Smooth muscle cell (in vitro differentiated cells): ENCODE measurements around the gene ADARB2. TPM values are rescaled to one million over a fixed set of nuclear protein-coding genes. Genes with fewer than 3 reads are reported as not detected.

Source experiments
- DNase-seq: peaks from one replicate; lab custom pipeline; 2025; ENCODE audit not compliant: unreplicated experiment; lab: John Stamatoyannopoulos, UW
- H2AFZ ChIP-seq: fragments of 200-600 bp; sonication (generic); 2 replicates; pipeline ENCODE4 v1.6.0; 2016; ENCODE audit warnings: antibody characterized with exemption, low read depth, mild to moderate bottlenecking
- H3F3A ChIP-seq: fragments of 200-600 bp; sonication (generic); 2 replicates; pipeline ENCODE4 v1.6.0; 2017; ENCODE audit warnings: antibody characterized with exemption, low read depth
- H3K27ac ChIP-seq: fragments of 200-600 bp; sonication (generic); 2 replicates; pipeline ENCODE4 v1.5.1; 2016; ENCODE audit warnings: low read depth, mild to moderate bottlenecking
- H3K27me3 ChIP-seq: fragments of 200-600 bp; sonication (generic); 2 replicates; pipeline ENCODE4 v1.6.1; 2016; ENCODE audit warnings: low read depth, mild to moderate bottlenecking
- H3K36me3 ChIP-seq: fragments of 200-600 bp; sonication (generic); 2 replicates; pipeline ENCODE4 v1.5.1; 2016; ENCODE audit warnings: low read depth
- H3K4me1 ChIP-seq: fragments of 200-600 bp; sonication (generic); 2 replicates; pipeline ENCODE4 v1.5.1; 2016; ENCODE audit warnings: low read depth
- H3K4me2 ChIP-seq: fragments of 200-600 bp; sonication (generic); 2 replicates; pipeline ENCODE4 v1.6.0; 2016; ENCODE audit warnings: mild to moderate bottlenecking
- H3K4me3 ChIP-seq: fragments of 200-600 bp; sonication (generic); 2 replicates; pipeline ENCODE4 v1.5.1; 2016; ENCODE audit warnings: mild to moderate bottlenecking
- H3K79me2 ChIP-seq: fragments of 200-600 bp; sonication (generic); 2 replicates; pipeline ENCODE4 v1.6.0; 2016; ENCODE audit warnings: low read depth, mild to moderate bottlenecking
- H3K9ac ChIP-seq: fragments of 200-600 bp; sonication (generic); 2 replicates; pipeline ENCODE4 v1.6.0; 2016; ENCODE audit warnings: low read depth
- H3K9me3 ChIP-seq: fragments of 200-600 bp; sonication (generic); replicated peaks from 2 replicates; pipeline ENCODE4 v1.5.1; 2016; ENCODE audit warnings: low read depth
- H4K20me1 ChIP-seq: fragments of 200-600 bp; sonication (generic); 2 replicates; pipeline ENCODE4 v1.6.0; 2016; ENCODE audit warnings: low read depth
- WGBS: methylation state at CpG from one replicate; pipeline ENCODE4 v1.1.7; 2016; ENCODE audit warnings: low lambda C conversion rate; 5-methylcytosine and 5-hydroxymethylcytosine counted together
- polyA plus RNA-seq: library from polyadenylated mRNA; unstranded; fragments of >200 nt; fragmentation: Nextera tagmentation; extraction: Ambion mirVana; gene quantifications from 2 replicates; pipeline ENCODE4 v1.2.1, GENCODE V29; 2016
- total RNA-seq: library from RNA; depleted of rRNA; stranded (reverse); fragments of >200 nt; gene quantifications from 2 replicates; pipeline ENCODE4 v1.2.3, GENCODE V29; 2014
- TF ChIP-seq, protein P1 (sequence below): fragments of 200-600 bp; sonication (generic); IDR thresholded peaks from 2 replicates; pipeline ENCODE4 v1.5.1; 2017; ENCODE audit warnings: borderline replicate concordance, mild to moderate bottlenecking, antibody characterized with exemption; ENCODE audit not compliant: insufficient read depth, poor library complexity, severe bottlenecking

Gene ADARB2
- total and polyA plus RNA-seq, 2 experiments from 2014 or later, result 0.13 to 0.39 TPM

DNA sequence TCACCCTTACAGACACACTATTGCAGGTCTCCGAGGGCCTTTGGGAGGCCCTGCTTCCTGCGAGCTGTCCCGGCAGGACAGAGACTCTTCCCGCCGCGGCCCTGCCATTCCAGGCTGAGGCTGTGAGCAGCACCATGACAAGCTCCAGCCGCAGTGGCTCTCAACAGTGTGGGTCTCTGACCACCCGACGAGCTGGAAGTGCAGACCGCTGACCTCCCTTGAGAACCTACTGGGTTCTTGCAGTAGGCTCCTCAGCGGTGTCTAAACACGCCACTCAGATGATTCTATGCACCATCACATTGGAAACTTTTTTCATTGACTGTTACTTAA lies 377.7 kb downstream of the ADARB2 start:
- Histone ChIP-seq H3K27ac (no peak overlapping the region), H3K4me2 (no peak overlapping the region), H4K20me1 (no peaks in the 10 kb centered on the region), H2AFZ (no peak overlapping the region), H3K79me2 (no peaks in the 10 kb centered on the region), H3K4me3 (no peak overlapping the region), H3K9ac (no peak overlapping the region), H3K27me3 (peaks cover 5% of the 10 kb centered on the region), H3K4me1 (peaks cover 8% of the 10 kb centered on the region), H3F3A (no peaks in the 10 kb centered on the region), H3K36me3 (no peaks in the 10 kb centered on the region), H3K9me3 (no peaks in the 10 kb centered on the region)
- DNase-seq, result no peak
- TF ChIP-seq, protein P1, sequence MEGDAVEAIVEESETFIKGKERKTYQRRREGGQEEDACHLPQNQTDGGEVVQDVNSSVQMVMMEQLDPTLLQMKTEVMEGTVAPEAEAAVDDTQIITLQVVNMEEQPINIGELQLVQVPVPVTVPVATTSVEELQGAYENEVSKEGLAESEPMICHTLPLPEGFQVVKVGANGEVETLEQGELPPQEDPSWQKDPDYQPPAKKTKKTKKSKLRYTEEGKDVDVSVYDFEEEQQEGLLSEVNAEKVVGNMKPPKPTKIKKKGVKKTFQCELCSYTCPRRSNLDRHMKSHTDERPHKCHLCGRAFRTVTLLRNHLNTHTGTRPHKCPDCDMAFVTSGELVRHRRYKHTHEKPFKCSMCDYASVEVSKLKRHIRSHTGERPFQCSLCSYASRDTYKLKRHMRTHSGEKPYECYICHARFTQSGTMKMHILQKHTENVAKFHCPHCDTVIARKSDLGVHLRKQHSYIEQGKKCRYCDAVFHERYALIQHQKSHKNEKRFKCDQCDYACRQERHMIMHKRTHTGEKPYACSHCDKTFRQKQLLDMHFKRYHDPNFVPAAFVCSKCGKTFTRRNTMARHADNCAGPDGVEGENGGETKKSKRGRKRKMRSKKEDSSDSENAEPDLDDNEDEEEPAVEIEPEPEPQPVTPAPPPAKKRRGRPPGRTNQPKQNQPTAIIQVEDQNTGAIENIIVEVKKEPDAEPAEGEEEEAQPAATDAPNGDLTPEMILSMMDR, result no peak
- WGBS, result 86% methylated on average over 12 of the region's 12 CpGs

DNA sequence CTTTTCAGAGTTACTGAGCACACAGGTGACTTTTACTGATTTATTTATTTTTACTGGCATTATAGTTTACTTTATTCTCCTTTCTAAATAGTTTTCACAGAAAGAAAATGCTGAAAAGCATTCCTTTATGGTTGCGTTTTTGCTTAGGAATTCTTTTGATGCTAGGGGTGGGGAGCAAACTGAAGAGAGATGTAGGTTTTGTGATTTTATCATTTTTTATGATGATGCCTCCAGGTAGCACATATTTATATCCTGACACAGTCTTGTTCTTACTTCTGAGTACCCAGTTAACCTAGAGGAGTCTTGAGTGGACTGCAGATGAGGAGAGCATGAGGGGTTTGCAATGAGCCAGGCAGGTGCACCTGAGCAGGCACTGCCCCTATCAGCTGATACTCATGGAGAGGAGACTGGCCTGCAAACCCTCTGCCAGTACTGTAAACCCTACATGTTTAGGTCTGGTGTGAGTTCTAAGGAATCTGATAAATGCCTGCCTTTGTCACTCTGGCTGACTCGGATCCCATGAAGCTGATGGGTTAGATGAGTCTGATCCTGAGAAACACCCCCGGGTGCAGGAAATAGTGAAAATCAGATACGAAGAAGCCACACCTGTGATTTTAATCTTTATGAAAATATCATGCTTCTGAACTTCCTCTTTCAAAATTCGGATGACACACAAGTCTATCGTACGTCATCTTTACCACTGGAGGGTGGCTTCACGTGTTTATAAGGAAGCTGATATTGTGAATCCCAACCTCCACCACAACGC lies 378.3 kb downstream of the ADARB2 start:
- H2AFZ ChIP-seq, result no peak overlapping the region
- WGBS, result 80% methylated on average over 9 of the region's 9 CpGs
- peaks cover 5% of the 10 kb centered on the region for H3K27me3 ChIP-seq
- no peaks in the 10 kb centered on the region for H3K9me3 ChIP-seq
- H3K27ac ChIP-seq, result no peak overlapping the region
- TF ChIP-seq, protein P1, result no peak
- DNase-seq, result no peak
- no peaks in the 10 kb centered on the region for H3K79me2 ChIP-seq
- H3K9ac ChIP-seq, result no peak overlapping the region
- H3K4me1 ChIP-seq, result peaks cover 8% of the 10 kb centered on the region
- H3K36me3 ChIP-seq, result no peaks in the 10 kb centered on the region
- no peaks in the 10 kb centered on the region for H3F3A ChIP-seq
- no peaks in the 10 kb centered on the region for H4K20me1 ChIP-seq
- no peak overlapping the region for H3K4me3 ChIP-seq
- no peak overlapping the region for H3K4me2 ChIP-seq

DNA sequence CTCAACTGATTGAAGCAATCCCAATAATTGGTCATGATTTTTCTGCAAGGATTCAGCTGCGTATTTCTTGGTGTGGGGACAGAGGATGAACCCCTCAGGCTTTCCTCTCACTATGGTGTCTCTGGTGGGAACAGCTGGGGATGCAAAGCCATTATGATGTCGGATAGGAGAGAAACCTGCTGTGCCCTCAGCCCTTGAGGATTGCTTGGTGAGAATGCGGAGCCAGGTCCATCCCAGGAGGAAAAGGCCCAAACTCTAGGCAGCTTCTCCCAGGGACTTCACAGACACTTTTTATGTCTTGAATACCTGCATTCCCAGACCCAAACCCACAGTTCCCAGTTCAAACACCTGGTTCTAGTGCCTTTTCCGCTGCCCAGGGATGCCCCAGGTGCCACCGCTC lies 379.2 kb downstream of the ADARB2 start:
- Histone ChIP-seq H3K36me3 (no peaks in the 10 kb centered on the region), H3F3A (no peaks in the 10 kb centered on the region), H3K27me3 (peaks cover 5% of the 10 kb centered on the region), H3K27ac (no peak overlapping the region), H3K79me2 (no peaks in the 10 kb centered on the region), H3K4me1 (peaks cover 8% of the 10 kb centered on the region), H3K4me3 (no peak overlapping the region), H3K4me2 (no peak overlapping the region), H3K9ac (no peak overlapping the region), H3K9me3 (no peaks in the 10 kb centered on the region), H2AFZ (no peak overlapping the region), H4K20me1 (no peaks in the 10 kb centered on the region)
- no peak for DNase-seq
- WGBS, result 95% methylated on average over 5 of the region's 5 CpGs
- TF ChIP-seq, protein P1, result no peak

DNA sequence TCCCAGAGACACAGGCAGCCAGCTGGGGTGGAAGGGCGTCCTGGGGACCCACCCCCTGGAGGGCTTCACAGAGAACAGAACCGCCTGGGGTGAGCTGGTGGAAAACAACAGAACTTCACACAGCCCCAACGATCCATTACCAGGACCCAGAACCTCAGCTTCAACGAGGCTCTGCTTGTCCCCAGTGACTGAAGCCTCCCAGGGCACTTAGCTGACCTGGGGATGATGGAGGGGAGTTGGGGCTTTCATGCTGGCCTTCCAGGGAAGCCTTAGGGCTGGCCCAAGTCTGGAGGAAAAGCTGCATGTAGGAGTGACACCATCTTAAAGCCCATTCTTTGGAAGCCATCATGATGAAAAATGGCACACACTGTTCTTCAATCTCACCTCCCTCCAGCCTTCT lies 381.0 kb downstream of the ADARB2 start:
- Histone ChIP-seq H3K36me3 (no peaks in the 10 kb centered on the region), H4K20me1 (no peaks in the 10 kb centered on the region), H3K4me3 (no peak overlapping the region), H3F3A (no peaks in the 10 kb centered on the region), H3K4me2 (no peak overlapping the region), H3K9me3 (no peaks in the 10 kb centered on the region), H3K27ac (no peak overlapping the region), H3K79me2 (no peaks in the 10 kb centered on the region), H2AFZ (no peak overlapping the region), H3K9ac (no peak overlapping the region), H3K27me3 (peaks cover 5% of the 10 kb centered on the region), H3K4me1 (peaks cover 8% of the 10 kb centered on the region)
- TF ChIP-seq, protein P1, result no peak
- WGBS, result 84% methylated on average over 4 of the region's 4 CpGs
- DNase-seq, result no peak
